Spleen (tissue), 11 donors: ENCODE data around the gene SERPINA6. TPM values are rescaled to one million over a fixed set of nuclear protein-coding genes. Genes with fewer than 3 reads are reported as not detected.
"Not testable (repeated sequence)": the region's sequence is repeated elsewhere in the genome, so short reads cannot be mapped to it uniquely, and the experiment has no call there.

Experiments used
- DNase-seq: peaks from one replicate; pipeline ENCODE4 v3.0.0-alpha.2; 2020
- H3K27ac ChIP-seq, 8 donors: fragments of 200-600 bp; sonication (generic) in 7 of 8; 1 replicate in 4 of 8; 2 replicates in 4 of 8; pipeline versions ENCODE4 v1.5.0 to v1.8.0; 2016 to 2021; ENCODE audit warnings: inconsistent platforms in 4 of 8, mild to moderate bottlenecking in 4 of 8, moderate library complexity in 1 of 8
- H3K27me3 ChIP-seq, 7 donors: fragments of 200-600 bp; sonication (generic) in 6 of 7; replicated peaks in 1 of 7; 1 replicate in 4 of 7; 2 replicates in 3 of 7; pipeline versions ENCODE4 v1.5.0 to v1.8.0; 2016 to 2021; ENCODE audit warnings: inconsistent platforms in 3 of 7, mild to moderate bottlenecking in 1 of 7
- H3K36me3 ChIP-seq, 6 donors: fragments of 200-600 bp; sonication (generic) in 5 of 6; 1 replicate in 4 of 6; 2 replicates in 2 of 6; pipeline versions ENCODE4 v1.5.0 to v1.8.0; 2016 to 2021; ENCODE audit warnings: inconsistent platforms in 2 of 6
- H3K4me1 ChIP-seq, 6 donors: fragments of 200-600 bp; sonication (generic) in 5 of 6; 1 replicate in 3 of 6; 2 replicates in 3 of 6; pipeline versions ENCODE4 v1.5.0 to v1.8.0; 2016 to 2021; ENCODE audit warnings: inconsistent platforms in 3 of 6
- H3K4me3 ChIP-seq, 8 donors: fragments of 200-600 bp; sonication (generic) in 7 of 8; 1 replicate in 4 of 8; 2 replicates in 4 of 8; pipeline versions ENCODE4 v1.5.0 to v1.8.0; 2016 to 2021; ENCODE audit warnings: inconsistent platforms in 4 of 8, mild to moderate bottlenecking in 4 of 8, moderate library complexity in 2 of 8
- H3K9me3 ChIP-seq, 8 donors: fragments of 200-600 bp; sonication (generic) in 7 of 8; 1 replicate in 4 of 8; 2 replicates in 4 of 8; pipeline versions ENCODE4 v1.5.0 to v1.8.0; 2016 to 2021; ENCODE audit warnings: inconsistent platforms in 4 of 8
- POLR2A ChIP-seq, 3 donors: fragments of 450-650 bp; IDR thresholded peaks; one replicate each; pipeline ENCODE4 v1.5.1; 2017; ENCODE audit warnings: antibody characterized with exemption in 3 of 3, mild to moderate bottlenecking in 1 of 3
- POLR2AphosphoS5 ChIP-seq, 3 donors: sonication (generic); formaldehyde crosslinking; IDR thresholded peaks; one replicate each; pipeline ENCODE4 v1.5.1; 2017; ENCODE audit warnings: antibody characterized with exemption in 3 of 3
- WGBS, 5 donors: extraction: QIAGEN DNeasy Blood & Tissue Kit in 3 of 5; methylation state at CpG; one replicate each; pipeline versions ENCODE4 v1.1.5 to v1.1.7; 2013 to 2018; 5-methylcytosine and 5-hydroxymethylcytosine counted together
- intact Hi-C: fragments of 100-400 bp; cut with DNase I; formaldehyde crosslinking; loops from one replicate; pipeline ENCODE4 v1.15.0; 2023; ENCODE audit warnings: low total_unique reads
- polyA plus RNA-seq, 3 donors: library from polyadenylated mRNA; stranded (reverse); fragments of 200-250 nt; gene quantifications; one replicate each; pipeline ENCODE4 v1.2.1, GENCODE V29; 2013
- total RNA-seq, 7 donors: library from RNA; depleted of rRNA in 3 of 7; stranded (reverse); fragments of >200 nt in 3 of 7; fragmentation: NEBNext Ultra II Directional in 4 of 7; extraction: Animal tissue kit (Norgen Biotek cat#: 25700) in 4 of 7; gene quantifications; one replicate each; pipeline versions ENCODE4 v1.1.0 to v1.2.1, GENCODE V29; 2016 to 2021
- TF ChIP-seq, protein P1 (sequence below), 11 experiments: fragments of 200-600 bp in 7 of 11; fragments of 450-650 bp in 4 of 11; sonication (generic) in 4 of 11; IDR thresholded peaks in 8 of 11; conservative IDR thresholded peaks in 3 of 11; 1 replicate in 7 of 11; 2 replicates in 4 of 11; pipeline versions ENCODE4 v1.4.0 to v1.8.0; 2016 to 2021; ENCODE audit warnings: antibody characterized with exemption in 11 of 11, inconsistent platforms in 4 of 11, mild to moderate bottlenecking in 1 of 11
- donor health status: healthy with polysubstance abuse.
- donor health status: DM: no; HTN: no; CAD: no; lungs with moderate emphysema.
- donor health status: DM: no; HTN: no; CAD: no.
- donor health status: Bipolar disorder and iron deficiency.
- donor health status: healthy.
- donor health status: DM: no; HTN: no; CAD: no.
- donor health status: DM: yes; HTN: yes; CAD: no.

The SERPINA6 gene
- total and polyA plus RNA-seq, 10 donors, result not detected

DNA sequence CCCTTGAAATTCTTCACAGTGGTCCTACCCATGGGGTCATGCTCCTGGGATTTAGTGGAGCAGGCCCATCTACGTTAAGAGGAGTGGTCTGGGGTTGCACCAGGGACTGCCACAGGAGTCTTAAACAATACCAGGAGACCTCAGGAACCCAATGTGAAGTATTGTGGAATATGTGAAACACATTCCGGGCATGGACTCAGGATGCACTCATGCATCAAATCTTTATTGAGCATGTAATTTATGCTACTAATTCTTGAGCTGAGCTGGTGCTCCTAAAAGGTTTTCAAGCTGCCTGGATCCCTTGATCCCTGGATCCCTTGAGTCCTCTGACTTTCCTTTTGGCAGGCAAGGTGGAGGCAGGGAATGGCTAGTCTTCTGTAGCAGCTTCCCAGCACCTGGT is 38.9 kb downstream of the SERPINA6 start:
- H3K4me1 ChIP-seq, result no peaks in the 10 kb centered on the region
- H3K9me3 ChIP-seq, result no peaks in the 10 kb centered on the region
- H3K27ac ChIP-seq, result no peak overlapping the region
- no peaks in the 10 kb centered on the region for H3K27me3 ChIP-seq
- no peak overlapping the region for H3K4me3 ChIP-seq
- no peak for DNase-seq
- 68 to 92% (median 83%) methylated on average over 2 of the region's 2 CpGs for WGBS, 5 donors
- intact Hi-C loops, result no loop called here
- H3K36me3 ChIP-seq, result no peaks in the 10 kb centered on the region
- TF ChIP-seq POLR2AphosphoS5 (IDR thresholded peaks at IDR 0.05) (no peak), POLR2A (IDR thresholded peaks at IDR 0.05) (no peak)
- TF ChIP-seq, protein P1, sequence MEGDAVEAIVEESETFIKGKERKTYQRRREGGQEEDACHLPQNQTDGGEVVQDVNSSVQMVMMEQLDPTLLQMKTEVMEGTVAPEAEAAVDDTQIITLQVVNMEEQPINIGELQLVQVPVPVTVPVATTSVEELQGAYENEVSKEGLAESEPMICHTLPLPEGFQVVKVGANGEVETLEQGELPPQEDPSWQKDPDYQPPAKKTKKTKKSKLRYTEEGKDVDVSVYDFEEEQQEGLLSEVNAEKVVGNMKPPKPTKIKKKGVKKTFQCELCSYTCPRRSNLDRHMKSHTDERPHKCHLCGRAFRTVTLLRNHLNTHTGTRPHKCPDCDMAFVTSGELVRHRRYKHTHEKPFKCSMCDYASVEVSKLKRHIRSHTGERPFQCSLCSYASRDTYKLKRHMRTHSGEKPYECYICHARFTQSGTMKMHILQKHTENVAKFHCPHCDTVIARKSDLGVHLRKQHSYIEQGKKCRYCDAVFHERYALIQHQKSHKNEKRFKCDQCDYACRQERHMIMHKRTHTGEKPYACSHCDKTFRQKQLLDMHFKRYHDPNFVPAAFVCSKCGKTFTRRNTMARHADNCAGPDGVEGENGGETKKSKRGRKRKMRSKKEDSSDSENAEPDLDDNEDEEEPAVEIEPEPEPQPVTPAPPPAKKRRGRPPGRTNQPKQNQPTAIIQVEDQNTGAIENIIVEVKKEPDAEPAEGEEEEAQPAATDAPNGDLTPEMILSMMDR (IDR thresholded peaks at IDR 0.05 in 8 of 11, conservative IDR thresholded peaks at IDR 0.05 in 3 of 11), result no peak

DNA sequence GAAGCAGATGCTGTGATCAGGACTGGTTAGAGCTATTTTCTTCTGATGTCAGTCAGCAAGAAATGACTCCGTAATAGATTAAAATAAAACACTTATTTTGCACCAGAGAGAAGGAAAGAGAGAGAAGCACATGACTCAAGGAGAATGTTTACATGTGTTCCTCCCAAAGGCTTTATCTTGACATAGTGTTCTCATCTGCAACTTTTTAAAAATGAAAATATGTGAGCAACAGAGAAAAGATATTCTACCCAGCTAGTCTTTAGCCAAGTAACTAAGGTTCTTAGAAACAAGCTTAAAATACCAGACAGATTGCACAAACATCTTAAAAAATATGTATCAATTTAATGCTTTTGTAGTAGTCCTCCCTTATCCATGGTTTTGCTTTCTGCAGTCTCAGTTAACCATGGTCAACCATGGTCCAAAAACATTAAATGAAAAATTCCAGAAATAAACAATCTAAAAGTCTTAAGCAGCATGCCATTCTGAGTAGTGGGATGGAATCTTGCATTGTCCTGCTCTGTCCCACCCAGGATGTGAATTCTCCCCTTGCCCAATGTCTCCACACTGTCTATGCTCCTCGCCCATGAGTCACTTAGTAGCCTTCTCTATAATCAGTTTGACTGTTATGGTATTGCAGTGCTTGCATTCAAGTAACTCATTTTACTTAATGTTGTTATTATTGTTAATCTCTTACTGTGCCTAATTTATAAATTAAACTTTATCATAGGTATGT is 40.0 kb downstream of the SERPINA6 start:
- intact Hi-C loops, result no loop called here
- WGBS, 5 donors, result 72 to 93% (median 80%) methylated on average over 2 of the region's 2 CpGs
- no peak for DNase-seq
- Histone ChIP-seq H3K4me3 (no peak overlapping the region), H3K27ac (no peak overlapping the region), H3K36me3 (no peaks in the 10 kb centered on the region), H3K27me3 (no peaks in the 10 kb centered on the region), H3K9me3 (no peaks in the 10 kb centered on the region), H3K4me1 (no peaks in the 10 kb centered on the region)
- no peak for TF ChIP-seq POLR2AphosphoS5 (IDR thresholded peaks at IDR 0.05)
- TF ChIP-seq POLR2A (IDR thresholded peaks at IDR 0.05), result no peak
- TF ChIP-seq, protein P1 (IDR thresholded peaks at IDR 0.05 in 8 of 11, conservative IDR thresholded peaks at IDR 0.05 in 3 of 11), result no peak

DNA sequence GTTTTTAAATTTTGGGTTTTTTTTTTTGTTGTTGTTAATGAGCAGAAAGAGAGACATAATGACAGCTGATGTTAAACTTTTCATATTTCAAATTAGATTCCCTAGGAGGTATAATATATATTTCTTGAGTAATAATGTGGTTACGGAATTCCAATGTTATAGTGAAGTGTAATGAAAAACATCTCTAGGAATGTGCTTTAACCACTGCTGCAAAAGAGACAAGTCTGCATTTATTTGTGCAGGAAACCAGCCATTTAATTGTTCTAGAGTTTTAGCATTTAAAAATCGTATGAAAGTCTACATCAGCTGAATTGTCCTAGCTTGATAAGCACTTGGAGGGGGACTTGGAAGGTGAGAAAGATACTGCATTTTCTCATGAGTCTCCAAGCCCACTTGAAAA is 44.4 kb downstream of the SERPINA6 start:
- Histone ChIP-seq H3K4me1 (no peaks in the 10 kb centered on the region), H3K36me3 (no peaks in the 10 kb centered on the region), H3K27me3 (no peaks in the 10 kb centered on the region), H3K9me3 (no peaks in the 10 kb centered on the region), H3K27ac (no peak overlapping the region), H3K4me3 (no peak overlapping the region)
- intact Hi-C loops, result no loop called here
- WGBS, 5 donors, result 57 to 77% (median 67%) methylated on average over 2 of the region's 2 CpGs
- no peak for DNase-seq
- TF ChIP-seq POLR2AphosphoS5 (IDR thresholded peaks at IDR 0.05) (no peak), POLR2A (IDR thresholded peaks at IDR 0.05) (no peak)
- TF ChIP-seq, protein P1 (IDR thresholded peaks at IDR 0.05 in 8 of 11, conservative IDR thresholded peaks at IDR 0.05 in 3 of 11), result no peak

DNA sequence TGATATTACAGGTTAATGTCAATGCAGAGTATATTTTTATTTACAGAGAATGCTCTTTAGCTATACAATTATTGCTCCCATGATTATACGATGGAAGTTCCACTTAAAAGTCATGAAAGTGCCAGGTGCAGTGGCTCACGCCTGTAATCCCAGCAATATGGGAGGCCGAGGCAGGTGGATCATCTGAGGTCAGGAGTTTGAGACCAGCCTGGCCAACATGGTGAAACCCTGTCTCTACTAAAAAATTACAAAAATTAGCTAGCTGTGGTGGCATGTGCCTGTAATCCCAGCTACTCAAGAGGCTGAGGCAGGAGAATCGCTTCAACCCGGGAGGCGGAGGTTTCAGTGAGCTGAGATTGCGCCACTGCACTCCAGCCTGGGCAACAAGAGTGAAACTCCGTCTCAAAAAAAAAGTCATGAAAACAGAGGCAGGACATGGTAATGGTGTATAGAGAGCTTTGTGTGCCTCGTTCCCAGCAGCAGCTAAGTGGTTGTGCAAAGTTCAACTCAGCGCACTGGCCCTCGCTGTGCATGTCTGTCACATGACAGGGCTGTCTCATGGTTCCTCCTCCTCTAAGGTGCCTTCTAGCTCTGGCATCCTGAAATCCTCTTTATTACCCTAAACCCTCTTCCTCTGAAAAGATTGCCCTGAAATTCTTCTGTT is 46.1 kb downstream of the SERPINA6 start:
- H3K36me3 ChIP-seq, H3K27me3 ChIP-seq, H3K27ac ChIP-seq, H3K4me3 ChIP-seq, H3K4me1 ChIP-seq, DNase-seq, H3K9me3 ChIP-seq, intact Hi-C loops: not testable (repeated sequence)
- WGBS, 5 donors, result 78 to 90% (median 83%) methylated on average over 11 of the region's 11 CpGs
